Midbrain (tissue), 1 donor: ENCODE data around the gene PRDX6.
"Not testable (repeated sequence)": the region's sequence is repeated elsewhere in the genome, so short reads cannot be mapped to it uniquely, and the experiment has no call there.

Source experiments
- DNase-seq: peaks from one replicate; lab custom pipeline; 2025; lab: John Stamatoyannopoulos, UW

PRDX6 gene

GRCh38 chr1:173477286-173478093 lies at the start of gene PRDX6:
Gene PRDX6 (plus strand): TSS chr1:173477335. CDS start chr1:173477398, 63 bp downstream.
- DNase-seq = peak; percentile 97

- peak; percentile 74 for DNase-seq
These were observed 47.4 kb upstream of the PRDX6 start for GRCh38 chr1:173429471-173430402.

- DNase-seq = no peak
These were observed 46.3 kb upstream of the PRDX6 start for GRCh38 chr1:173430677-173431303.

- peak; percentile 93 for DNase-seq
These were observed 45.7 kb upstream of the PRDX6 start for GRCh38 chr1:173431304-173432045.

GRCh38 chr1:173432331-173432730 lies 44.8 kb upstream of the PRDX6 start:
- no peak for DNase-seq

GRCh38 chr1:173433751-173434326 lies 43.3 kb upstream of the PRDX6 start:
- no peak for DNase-seq

GRCh38 chr1:173436841-173437428 lies 40.2 kb upstream of the PRDX6 start:
- no peak for DNase-seq

- no peak for DNase-seq
These were observed 38.5 kb upstream of the PRDX6 start for GRCh38 chr1:173438675-173439074.

- DNase-seq = no peak
These were observed 36.7 kb upstream of the PRDX6 start for GRCh38 chr1:173440430-173440829.

GRCh38 chr1:173444757-173445156 lies 32.4 kb upstream of the PRDX6 start:
- no peak for DNase-seq

- DNase-seq = no peak
These were observed 32.0 kb upstream of the PRDX6 start for GRCh38 chr1:173445164-173445563.

- no peak for DNase-seq
These were observed 31.5 kb upstream of the PRDX6 start for GRCh38 chr1:173445656-173446055.

GRCh38 chr1:173447224-173447623 lies 29.9 kb upstream of the PRDX6 start:
- no peak for DNase-seq

GRCh38 chr1:173448945-173449344 lies 28.2 kb upstream of the PRDX6 start:
- DNase-seq = no peak

GRCh38 chr1:173451981-173452380 lies 25.2 kb upstream of the PRDX6 start:
- peak; percentile 16 for DNase-seq

- DNase-seq = no peak
These were observed 23.2 kb upstream of the PRDX6 start for GRCh38 chr1:173453982-173454381.

- no peak for DNase-seq
These were observed 22.1 kb upstream of the PRDX6 start for GRCh38 chr1:173454966-173455524.

GRCh38 chr1:173459885-173460284 lies 17.2 kb upstream of the PRDX6 start:
- DNase-seq = no peak

- not testable (repeated sequence) for DNase-seq
These were observed 14.5 kb upstream of the PRDX6 start for GRCh38 chr1:173462666-173463065.

GRCh38 chr1:173464185-173464584 lies 12.9 kb upstream of the PRDX6 start:
- not testable (repeated sequence) for DNase-seq

- no peak for DNase-seq
These were observed 9.7 kb upstream of the PRDX6 start for GRCh38 chr1:173467426-173467825.
